Measurements from ENCODE around the gene NAGA. TPM values are rescaled to one million over a fixed set of nuclear protein-coding genes. Genes with fewer than 3 reads are reported as not detected.
"Not testable (repeated sequence)": the region's sequence is repeated elsewhere in the genome, so short reads cannot be mapped to it uniquely, and the experiment has no call there.

NAGA gene
- 21.7 TPM in 2 replicates for total RNA-seq

DNA sequence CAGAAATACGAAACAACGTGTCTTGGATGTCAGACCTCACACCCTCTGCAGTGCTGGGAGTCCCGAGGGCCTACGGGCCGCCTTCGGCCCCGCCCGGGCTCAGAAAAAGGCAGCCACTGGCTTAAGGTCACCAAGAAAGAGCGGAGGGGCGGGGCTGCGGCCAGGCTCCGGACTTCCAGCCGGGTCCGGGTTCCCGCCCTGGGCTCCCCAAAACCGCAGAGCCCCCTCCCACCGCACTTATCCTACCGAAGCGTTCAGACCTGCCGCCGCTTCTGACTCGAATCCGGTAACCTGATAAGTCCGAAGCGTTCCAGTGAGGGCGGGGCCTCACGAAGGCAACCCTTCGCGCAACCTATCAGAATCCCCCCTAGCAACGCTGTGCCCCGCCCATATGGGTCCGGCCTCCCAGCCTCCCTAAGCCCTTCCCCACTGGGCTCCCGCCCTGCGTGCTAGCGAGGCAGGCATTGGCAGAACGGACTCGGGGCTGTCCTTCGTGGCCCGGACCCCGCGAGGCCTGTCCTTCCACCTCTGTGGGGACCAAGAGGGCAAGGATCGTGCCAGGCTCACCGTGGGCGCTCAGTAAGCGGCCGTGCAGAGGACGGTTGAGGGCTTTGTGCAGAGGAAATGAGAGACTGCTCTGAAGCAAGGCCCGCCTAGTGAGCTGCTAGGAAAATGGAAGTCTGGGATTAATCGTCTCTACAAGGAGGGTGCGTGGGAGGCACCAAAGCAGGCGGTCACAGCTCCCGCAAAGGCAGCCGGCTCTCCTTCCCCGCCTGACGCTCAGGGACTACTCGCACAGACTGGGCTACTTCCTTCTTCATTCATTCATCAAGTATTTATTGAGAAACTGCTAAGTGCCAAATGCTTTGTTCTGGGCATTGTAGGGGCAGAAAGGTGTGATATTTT lies at the start of gene NAGA:
Gene NAGA (minus strand): TSS at position 296 of the 906 bp plus-strand sequence. CDS start 515 bp downstream, outside the sequence.
- DNase-seq (ENCODE audit: low read depth in 2 of 2), result peak; percentile 87 to 98

- DNase-seq (ENCODE audit: low read depth in 2 of 2), result peak in 1 of 2 donors; percentile 12
Observed at GRCh38 chr22:42116848-42117424, 46.3 kb upstream of the NAGA start.

DNA sequence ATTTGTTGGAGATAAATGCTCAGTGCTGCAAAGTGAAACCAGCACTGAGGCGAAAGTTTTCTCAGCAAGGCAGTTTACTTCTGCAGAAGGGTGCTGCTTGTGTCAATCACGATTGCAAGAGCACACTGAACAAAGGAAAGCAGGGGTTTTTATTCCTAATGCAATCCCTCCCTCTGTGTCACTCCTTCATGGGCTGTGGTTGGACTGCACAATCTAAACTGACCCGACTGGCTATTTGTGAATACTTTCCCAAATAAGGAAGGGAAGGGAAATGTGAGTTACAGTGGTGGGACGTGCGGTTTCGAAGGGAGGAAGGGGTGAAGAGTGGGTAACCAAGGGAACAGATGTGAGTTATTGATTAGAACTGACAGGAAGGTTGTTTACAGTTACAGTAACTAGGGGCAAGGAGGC lies 44.8 kb upstream of the NAGA start:
- DNase-seq (ENCODE audit: low read depth in 2 of 2), result not testable (repeated sequence)

DNA sequence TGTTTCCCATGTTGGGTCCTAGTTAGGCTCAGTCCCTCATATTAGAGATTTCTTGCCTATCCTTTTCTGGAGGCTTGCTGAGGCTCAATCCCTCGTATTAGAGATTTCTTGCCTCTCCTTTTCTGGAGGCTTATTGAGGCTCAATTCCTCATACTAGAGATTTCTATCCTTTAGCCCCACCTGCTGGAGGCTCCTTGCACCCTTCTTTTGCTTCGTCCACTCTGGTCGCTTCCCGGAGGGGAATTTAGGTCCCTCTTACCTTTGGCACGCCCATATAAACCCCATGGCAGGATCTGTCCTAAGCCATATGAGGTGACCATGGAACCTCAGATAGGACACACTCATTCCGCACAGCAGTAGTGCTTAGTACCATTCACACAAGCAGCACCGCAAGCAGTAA lies 44.1 kb upstream of the NAGA start:
- DNase-seq (ENCODE audit: low read depth in 2 of 2), result peak in 1 of 2 donors; percentile 41

DNA sequence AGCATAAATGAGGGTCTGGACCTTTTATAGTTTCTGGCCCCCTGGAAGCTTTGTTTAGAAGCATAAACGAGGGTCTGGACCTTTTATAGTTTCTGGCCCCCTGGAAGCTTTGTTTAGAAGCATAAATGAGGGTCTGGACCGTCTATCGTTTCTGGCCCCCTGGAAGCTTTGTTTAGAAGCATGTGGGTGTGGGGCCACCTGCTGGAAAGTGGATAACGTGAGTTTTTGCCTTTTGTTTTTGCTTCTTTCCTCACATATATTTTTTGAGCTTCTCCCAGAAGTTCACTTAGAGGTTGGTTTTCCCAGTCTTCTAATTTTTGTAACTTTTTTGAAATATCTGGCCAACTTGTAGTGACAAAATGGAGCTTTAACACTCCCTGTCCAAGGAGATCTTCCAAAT lies 42.2 kb upstream of the NAGA start:
- DNase-seq (ENCODE audit: low read depth in 2 of 2), result peak in 1 of 2 donors; percentile 47

- no peak for DNase-seq (ENCODE audit: low read depth in 2 of 2)
Observed at GRCh38 chr22:42111798-42112197, 41.2 kb upstream of the NAGA start.

DNA sequence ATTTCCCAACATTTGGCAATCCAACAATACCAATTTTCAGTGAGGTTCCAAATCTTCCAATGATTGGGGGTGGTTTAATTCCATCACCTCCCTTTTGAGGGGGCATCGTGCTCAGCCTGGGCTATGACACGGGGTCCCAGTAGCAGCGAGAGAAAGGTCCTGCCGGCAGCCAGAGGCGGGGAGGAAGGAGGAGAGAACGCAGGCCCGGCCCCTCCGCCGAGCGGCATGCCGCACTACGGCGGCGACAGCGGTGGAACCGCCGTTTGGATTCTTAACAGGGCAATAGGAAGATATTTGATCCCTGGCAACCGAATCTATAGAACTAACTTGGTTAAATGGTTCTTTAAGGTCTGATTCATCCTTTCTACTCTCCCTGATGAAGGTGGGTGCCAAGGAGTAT lies 38.2 kb upstream of the NAGA start:
- DNase-seq (ENCODE audit: low read depth in 2 of 2), result no peak

DNA sequence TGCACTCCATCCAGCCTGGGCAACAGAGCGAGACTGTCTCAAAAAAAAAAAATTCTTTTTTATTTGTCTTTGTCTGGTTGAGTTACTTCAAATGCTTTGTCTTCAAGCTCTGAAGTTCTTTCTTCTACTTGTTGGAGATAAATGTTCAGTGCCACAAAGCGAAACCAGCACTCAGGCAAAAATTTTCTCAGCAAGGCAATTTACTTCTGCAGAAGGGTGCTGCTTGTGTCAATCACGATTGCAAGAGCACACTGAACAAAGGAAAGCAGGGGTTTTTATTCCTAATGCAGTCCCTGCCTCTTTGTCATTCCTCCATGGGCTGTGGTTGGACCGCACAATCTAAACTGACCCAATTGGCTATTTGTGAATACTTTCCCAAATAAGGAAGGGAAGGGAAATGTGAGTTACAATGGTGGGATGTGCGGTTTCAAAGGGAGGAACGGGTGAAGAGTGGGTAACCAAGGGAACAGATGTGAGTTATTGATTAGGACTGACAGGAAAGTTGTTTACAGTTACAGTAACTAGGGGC lies 33.8 kb upstream of the NAGA start:
- DNase-seq (ENCODE audit: low read depth in 2 of 2), result not testable (repeated sequence)

DNA sequence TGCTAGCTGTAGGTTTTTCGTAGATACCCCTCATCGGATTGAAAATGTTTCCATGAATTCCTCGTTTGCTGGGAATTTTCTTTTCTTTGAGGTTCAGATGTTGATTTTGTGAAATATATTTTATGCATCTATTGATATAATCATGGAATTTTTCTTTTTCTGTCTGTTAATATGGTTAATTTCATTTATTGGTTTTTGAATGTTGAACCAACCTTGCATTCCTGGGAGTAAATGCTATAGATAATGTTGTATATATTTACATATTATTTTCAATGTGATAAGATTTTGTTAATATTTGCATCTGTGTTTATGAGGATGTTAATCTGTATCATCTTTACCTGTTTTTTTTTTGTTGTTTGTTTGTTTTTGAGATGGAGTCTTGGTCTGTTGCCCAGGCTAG lies 30.6 kb upstream of the NAGA start:
- no peak for DNase-seq (ENCODE audit: low read depth in 2 of 2)

- DNase-seq (ENCODE audit: low read depth in 2 of 2), result no peak
Observed at GRCh38 chr22:42091455-42091782, 20.8 kb upstream of the NAGA start.

GRCh38 chr22:42090596-42091454 lies 20.2 kb upstream of the NAGA start, which contains the start of gene NDUFA6:
NDUFA6 (minus strand) TSS chr22:42090772; CDS start chr22:42090744, 28 bp downstream.
- DNase-seq (ENCODE audit: low read depth in 2 of 2), result peak; percentile 98 to 99

DNA sequence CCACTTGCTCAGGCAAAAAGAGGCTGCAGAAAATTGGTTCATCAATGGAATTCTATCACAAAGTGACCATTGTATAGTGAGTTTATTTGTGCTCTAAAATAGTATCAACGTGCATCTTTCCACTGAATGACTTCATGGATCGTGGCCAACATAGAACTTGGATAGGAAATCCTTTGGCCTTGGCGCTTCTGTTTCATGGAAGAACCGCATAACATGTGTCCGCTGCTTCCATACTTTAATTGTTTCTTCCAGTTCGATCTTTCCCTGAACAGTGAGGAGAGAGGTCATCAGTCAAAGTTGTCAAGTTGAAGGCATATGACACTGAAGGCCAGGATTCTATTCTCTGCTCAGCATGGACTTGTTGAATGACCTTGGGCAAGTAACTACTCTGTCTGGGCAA lies 15.4 kb upstream of the NAGA start:
- DNase-seq (ENCODE audit: low read depth in 2 of 2), result peak in 1 of 2 donors; percentile 54

DNA sequence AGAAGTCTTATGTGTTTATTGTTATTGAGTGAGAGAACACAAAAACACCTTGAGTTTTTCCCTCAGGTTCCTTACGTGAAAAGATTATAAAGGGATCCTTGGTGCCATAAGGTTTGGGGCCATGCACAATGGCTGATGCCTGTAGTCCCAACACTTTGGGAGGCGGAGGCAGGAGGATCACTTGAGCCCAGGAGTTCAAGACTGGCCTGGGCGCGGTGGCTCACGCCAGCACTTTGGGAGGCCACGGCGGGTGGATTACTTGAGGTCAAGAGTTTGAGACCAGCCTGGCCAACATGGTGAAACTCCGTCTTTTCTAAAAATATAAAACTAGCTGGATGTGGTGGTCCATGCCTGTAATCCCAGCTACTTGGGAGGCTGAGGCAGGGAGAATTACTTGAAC lies 14.3 kb upstream of the NAGA start:
- DNase-seq (ENCODE audit: low read depth in 2 of 2), result no peak

DNA sequence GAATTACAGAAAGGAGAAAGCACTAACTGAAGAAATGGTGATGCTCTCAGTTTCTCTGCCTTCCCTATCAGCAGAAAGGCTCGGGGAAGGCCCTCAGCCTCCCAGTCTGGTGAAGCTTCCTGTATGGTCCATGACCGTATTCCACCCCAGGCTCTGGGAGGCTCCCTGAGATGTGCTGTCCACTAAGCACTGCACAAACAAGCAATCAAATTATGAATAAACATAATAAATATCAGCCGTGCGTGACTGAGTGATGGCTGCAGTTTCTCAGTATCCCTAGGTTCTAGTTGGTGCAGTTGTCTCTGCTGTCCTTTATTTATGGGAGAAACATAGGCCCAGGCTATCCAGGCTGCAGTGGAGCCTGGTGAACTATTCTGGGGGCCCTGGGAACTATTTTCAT lies 12.5 kb upstream of the NAGA start:
- DNase-seq (ENCODE audit: low read depth in 2 of 2), result no peak

DNA sequence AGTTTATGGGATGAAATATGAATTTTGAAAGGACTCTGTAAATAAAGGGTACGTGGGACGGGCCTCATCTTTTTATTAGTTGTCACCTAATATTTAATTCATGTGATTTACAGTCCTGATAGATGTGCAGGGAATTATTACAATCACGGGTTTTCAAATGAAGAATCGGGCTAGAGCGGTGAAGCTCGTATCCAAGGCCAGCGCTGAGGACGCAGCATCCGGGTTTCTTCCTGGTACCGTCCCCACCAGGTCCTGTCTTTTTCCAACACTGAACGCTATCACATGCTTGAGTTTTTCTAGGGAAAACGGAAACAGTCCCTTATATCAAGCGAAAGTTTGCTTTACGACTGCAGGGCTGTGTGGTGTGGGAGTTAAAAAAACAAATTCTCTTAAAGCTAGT lies 9.7 kb upstream of the NAGA start:
- peak; percentile 76 to 81 for DNase-seq (ENCODE audit: low read depth in 2 of 2)

- DNase-seq (ENCODE audit: low read depth in 2 of 2), result peak; percentile 97 to 99
Observed at GRCh38 chr22:42079319-42080251, 9.0 kb upstream of the NAGA start, which contains the start of gene SMDT1. SMDT1 (plus strand) TSS chr22:42079700; CDS start chr22:42079769, 69 bp downstream.

- DNase-seq (ENCODE audit: low read depth in 2 of 2), result peak in 1 of 2 donors; percentile 51
Observed at GRCh38 chr22:42078469-42079318, 8.1 kb upstream of the NAGA start.

DNA sequence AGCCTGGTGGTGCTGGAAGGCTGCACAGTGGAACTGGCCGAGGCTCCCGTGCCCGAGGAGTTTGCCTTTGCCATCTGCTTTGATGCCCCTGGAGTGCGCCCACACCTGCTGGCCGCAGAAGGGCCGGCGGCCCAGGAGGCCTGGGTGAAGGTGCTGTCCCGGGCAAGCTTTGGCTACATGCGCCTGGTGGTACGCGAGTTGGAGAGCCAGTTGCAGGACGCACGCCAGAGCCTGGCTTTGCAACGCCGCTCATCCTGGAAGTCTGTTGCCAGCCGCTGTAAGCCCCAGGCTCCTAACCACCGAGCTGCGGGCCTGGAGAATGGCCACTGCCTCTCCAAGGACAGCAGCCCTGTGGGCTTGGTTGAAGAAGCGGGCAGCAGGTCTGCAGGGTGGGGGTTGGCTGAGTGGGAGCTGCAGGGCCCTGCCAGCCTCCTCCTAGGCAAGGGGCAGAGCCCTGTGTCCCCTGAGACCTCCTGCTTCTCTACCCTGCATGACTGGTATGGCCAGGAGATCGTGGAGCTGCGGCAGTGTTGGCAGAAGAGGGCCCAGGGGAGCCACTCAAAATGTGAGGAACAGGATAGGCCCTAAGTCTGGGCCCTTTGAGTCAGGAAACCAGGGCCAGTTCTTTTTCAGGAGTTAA lies 7.0 kb upstream of the NAGA start:
- DNase-seq (ENCODE audit: low read depth in 2 of 2), result no peak
